GM12873 (cell line): ENCODE results near the gene MMP25.

Source experiments
- CTCF ChIP-seq: IDR thresholded peaks from 2 replicates; pipeline ENCODE4 v1.5.1; 2012; ENCODE audit warnings: low read depth, mild to moderate bottlenecking, moderate library complexity, low read length, control low read depth; ENCODE audit not compliant: insufficient read depth; ENCODE audit errors: missing control alignments

MMP25 gene

GRCh38 chr16:3027983-3028715 lies 18.2 kb upstream of the MMP25 start:
- peak; percentile 86 for TF ChIP-seq CTCF

- TF ChIP-seq CTCF = no peak
Measured at GRCh38 chr16:3028716-3029319, 17.5 kb upstream of the MMP25 start.

- TF ChIP-seq CTCF = no peak
Measured at GRCh38 chr16:3029491-3030221, 16.7 kb upstream of the MMP25 start.

DNA sequence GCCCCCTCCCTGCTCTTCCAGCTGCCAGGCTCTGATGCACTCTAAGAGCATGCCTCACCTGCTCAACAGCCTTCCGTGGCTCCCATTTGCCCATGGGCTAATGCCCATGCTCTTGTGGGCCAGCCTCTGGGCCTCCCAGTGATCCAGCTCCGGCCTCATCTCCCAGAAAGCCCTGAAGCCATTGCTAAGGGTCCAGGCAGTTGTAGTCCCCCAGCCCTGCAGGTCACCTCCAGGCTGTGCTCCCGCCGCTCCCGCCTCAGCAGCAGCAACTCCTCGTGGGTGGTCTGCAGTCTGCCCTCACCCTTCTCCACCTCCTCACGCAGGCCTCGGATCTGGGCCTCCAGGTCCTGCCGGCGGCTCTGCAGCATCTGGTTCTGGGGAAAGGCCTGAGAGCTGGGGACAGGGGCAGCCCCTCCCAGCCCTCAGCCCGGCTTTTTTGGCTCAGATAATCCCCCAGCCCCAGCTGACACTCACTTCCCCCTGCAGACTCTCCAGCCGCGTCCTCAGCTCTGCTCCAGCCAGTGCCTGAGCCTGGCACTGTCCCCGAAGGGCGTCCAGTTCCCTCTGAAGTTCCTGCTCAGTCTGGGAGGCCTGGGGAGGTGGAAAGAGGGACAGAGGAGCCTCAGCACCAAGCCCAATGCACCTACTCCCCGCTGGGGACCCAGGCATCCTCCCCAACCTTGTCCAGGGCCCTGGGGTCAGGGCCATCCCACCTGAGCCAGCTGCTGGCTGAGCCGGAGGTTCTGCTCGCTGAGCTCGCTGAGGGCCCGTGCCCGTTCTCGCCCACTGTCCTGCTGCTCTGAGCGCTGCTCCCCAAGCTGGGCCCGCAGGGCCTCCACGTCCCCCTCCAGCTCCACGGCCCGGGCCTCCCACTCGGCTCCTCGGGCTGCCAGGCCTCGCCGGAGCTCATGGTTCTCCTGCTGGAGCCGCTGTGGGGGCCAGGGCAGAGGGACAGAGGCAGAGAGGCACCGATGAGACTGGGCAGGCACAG lies 15.8 kb upstream of the MMP25 start:
- TF ChIP-seq CTCF = no peak

DNA sequence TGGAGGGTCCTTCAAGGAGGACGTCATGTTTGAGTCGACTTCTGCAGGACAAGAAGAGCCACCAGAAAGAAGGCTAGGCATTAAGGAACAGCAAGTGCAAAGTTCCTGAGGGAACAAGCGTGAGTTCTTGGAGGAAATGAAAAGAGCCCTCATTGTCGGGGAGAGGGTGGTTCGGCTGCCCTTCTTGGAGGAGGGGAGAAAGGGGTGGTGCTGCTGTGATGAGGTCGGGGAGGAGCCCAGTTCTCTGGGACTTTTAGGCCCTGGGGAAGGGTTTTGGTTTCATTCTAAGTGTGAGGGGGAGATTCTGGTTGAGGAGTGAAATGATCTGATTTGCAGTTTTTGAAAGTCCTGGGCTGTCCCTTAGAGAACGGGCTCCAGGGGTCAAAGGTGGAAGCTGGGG lies 13.7 kb upstream of the MMP25 start:
- no peak for TF ChIP-seq CTCF

GRCh38 chr16:3035289-3035971 lies 10.9 kb upstream of the MMP25 start:
- no peak for TF ChIP-seq CTCF
